GM06990 (cell line): Measurements from ENCODE around the gene B4GALT5.

Experiments used
- DNase-seq: peaks from one replicate; pipeline ENCODE4 v3.0.0-alpha.2; 2011; ENCODE audit not compliant: insufficient read length; ENCODE audit errors: extremely low read depth
- H3K27me3 ChIP-seq: replicated peaks from 2 replicates; pipeline ENCODE4 v1.6.0; 2011; ENCODE audit warnings: low read length; ENCODE audit not compliant: control insufficient read depth, insufficient read depth
- H3K36me3 ChIP-seq: 2 replicates; pipeline ENCODE4 v1.5.1; 2011; ENCODE audit warnings: low read length; ENCODE audit not compliant: control insufficient read depth, insufficient read depth
- H3K4me3 ChIP-seq: replicated peaks from 2 replicates; pipeline ENCODE4 v1.5.1; 2011; ENCODE audit warnings: low read depth, mild to moderate bottlenecking, control low read depth, low read length
- TF ChIP-seq, protein P1 (sequence below): IDR thresholded peaks from 2 replicates; pipeline ENCODE4 v1.5.1; 2011; ENCODE audit warnings: low read length, control low read depth, mild to moderate bottlenecking, inconsistent platforms; ENCODE audit not compliant: insufficient read depth, poor library complexity, severe bottlenecking

The B4GALT5 gene

DNA sequence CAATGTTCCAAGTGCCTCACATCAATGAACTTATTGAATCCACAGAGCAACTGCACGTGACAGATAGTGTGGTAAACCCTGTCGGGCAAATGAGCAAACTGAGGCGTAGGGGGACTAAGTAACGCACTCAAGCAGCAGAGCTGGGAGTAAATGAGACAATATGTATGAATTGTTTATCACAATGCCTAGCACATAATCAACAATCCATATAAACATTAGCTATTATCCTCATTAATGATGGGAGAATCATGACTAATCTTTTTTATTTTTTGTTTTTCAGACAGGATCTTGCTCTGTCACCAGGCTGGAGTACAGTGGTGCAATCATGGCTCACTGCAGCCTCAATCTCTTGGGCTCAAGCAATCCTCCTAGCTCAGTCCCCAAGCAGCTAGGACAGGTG is 43.9 kb upstream of the B4GALT5 start:
- TF ChIP-seq, protein P1, sequence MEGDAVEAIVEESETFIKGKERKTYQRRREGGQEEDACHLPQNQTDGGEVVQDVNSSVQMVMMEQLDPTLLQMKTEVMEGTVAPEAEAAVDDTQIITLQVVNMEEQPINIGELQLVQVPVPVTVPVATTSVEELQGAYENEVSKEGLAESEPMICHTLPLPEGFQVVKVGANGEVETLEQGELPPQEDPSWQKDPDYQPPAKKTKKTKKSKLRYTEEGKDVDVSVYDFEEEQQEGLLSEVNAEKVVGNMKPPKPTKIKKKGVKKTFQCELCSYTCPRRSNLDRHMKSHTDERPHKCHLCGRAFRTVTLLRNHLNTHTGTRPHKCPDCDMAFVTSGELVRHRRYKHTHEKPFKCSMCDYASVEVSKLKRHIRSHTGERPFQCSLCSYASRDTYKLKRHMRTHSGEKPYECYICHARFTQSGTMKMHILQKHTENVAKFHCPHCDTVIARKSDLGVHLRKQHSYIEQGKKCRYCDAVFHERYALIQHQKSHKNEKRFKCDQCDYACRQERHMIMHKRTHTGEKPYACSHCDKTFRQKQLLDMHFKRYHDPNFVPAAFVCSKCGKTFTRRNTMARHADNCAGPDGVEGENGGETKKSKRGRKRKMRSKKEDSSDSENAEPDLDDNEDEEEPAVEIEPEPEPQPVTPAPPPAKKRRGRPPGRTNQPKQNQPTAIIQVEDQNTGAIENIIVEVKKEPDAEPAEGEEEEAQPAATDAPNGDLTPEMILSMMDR: no peak
- H3K4me3 ChIP-seq: no peak overlapping the region
- no peaks in the 10 kb centered on the region for H3K27me3 ChIP-seq
- DNase-seq: no peak
- H3K36me3 ChIP-seq: no peaks in the 10 kb centered on the region

DNA sequence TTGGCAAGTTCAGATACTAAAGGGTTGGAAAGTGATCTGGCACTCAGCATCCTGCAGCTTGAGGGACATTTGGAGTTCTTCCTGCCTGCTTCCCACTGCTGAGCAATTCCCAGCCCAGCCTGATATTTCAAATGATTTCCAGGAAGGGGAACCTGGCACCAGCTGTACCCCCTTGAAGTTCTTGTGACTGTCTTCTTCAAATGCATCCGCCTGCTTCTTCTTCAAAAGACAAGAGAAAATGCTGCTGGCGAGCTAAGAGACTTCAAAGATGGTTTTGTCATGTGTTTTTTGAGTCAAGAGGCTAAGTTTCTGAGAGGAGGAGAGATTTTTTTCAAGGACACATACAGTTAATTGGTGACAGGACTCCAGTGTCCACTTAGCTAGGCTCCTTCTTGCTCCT is 42.6 kb upstream of the B4GALT5 start:
- DNase-seq: no peak
- Histone ChIP-seq H3K36me3 (no peaks in the 10 kb centered on the region), H3K27me3 (no peaks in the 10 kb centered on the region), H3K4me3 (no peak overlapping the region)
- TF ChIP-seq, protein P1: no peak

DNA sequence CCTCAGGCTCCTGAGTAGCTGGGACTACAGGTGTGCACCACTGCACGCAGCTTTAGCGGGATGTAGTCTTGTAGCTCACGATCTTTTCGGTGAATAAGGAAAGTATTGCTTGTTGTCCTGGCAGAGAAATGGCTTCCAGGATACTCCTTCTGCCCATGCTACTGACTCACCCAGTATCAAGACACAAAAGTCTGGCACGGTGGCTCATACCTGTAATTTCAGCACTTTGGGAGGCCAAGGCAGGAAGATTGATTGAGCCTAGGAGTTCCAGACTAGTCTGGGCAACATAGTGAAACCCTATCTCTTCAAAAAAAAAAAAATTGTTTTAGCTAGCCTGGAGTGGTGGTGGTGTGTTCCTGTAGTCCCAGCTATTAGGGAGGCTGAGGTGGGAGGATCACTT is 40.9 kb upstream of the B4GALT5 start:
- Histone ChIP-seq H3K4me3 (no peak overlapping the region), H3K36me3 (no peaks in the 10 kb centered on the region), H3K27me3 (no peaks in the 10 kb centered on the region)
- no peak for DNase-seq
- TF ChIP-seq, protein P1: no peak

DNA sequence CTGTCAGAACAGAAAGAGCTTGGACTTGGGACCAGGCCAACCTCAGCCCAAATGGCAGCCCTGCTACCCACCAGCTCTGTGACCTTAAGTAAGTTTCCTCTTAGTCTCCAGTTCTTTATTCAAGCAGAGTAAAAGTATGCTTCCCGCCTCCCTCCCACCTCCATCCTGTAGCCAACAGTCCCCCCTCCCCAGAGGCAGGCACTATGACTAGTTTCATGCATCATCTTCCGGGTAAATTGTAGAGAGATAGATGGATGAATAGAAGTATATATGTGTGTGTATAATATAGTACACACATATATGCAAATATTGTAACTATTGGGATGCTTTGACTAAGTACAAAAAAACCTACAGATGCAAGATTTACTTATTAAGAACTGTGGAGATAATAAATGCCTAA is 39.5 kb upstream of the B4GALT5 start:
- Histone ChIP-seq H3K36me3 (no peaks in the 10 kb centered on the region), H3K4me3 (no peak overlapping the region), H3K27me3 (no peaks in the 10 kb centered on the region)
- TF ChIP-seq, protein P1: no peak
- no peak for DNase-seq

DNA sequence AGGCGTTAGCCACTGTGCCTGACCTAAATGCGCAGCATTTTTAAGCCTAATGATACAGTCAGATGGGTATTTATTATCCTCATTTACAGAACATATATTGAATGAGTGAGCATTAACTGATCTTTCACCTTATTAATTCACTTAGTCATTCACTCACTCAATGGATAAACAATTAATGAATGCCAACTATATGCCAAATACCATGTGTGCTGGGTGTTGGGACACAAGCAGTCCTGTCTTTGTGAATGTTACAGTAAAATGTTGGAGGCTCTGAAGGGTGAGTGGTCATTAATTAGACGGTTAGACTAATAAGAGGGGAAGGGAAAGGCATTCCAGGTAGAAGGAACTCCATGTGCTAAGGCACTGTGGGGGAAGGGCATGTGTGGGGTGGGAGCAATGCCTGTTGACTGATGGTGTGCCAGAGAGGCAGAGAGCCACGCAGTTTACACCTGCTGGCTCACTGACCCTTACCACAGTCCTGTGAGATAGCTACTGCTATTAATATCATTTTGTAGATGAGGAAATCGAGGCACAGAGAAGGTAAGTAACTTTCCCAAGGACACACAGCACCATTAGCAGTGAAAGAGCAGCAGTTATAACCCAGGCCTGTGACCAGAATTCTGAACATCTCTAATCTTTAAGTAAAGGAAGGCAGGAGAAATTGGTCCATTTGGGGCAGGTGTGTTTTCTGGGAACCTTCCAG is 38.7 kb upstream of the B4GALT5 start:
- no peaks in the 10 kb centered on the region for H3K27me3 ChIP-seq
- DNase-seq: no peak
- TF ChIP-seq, protein P1: no peak

DNA sequence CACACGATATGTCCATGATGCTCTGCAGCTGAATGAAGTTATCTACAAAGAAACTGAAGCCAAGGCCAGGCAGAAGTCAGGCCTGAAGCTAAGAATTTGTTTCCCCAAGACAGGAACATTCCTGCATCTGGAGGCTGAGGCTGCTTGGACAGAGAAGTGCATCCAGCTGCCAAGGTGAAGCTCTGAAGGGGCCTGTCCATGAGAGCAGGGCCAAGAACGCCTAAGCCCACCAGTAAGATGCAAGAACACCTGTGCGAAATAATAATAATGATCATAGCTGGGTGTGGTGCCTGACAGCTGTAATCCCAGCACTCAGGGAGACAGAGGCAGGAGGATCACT is 37.7 kb upstream of the B4GALT5 start:
- no peak overlapping the region for H3K4me3 ChIP-seq
- TF ChIP-seq, protein P1: no peak
- H3K36me3 ChIP-seq: no peaks in the 10 kb centered on the region
- no peak for DNase-seq
- no peaks in the 10 kb centered on the region for H3K27me3 ChIP-seq

More for the DNA sequence above, 38.7 kb upstream of the B4GALT5 start:
- Histone ChIP-seq H3K4me3 (no peak overlapping the region), H3K36me3 (no peaks in the 10 kb centered on the region)
